Transverse colon (tissue), 3 donors: ENCODE measurements around the gene SMARCA2.

ENCODE experiments used
- EP300 ChIP-seq: sonication (generic); formaldehyde crosslinking; IDR thresholded peaks from one replicate; pipeline ENCODE4 v1.6.1; 2017; ENCODE audit warnings: antibody characterized with exemption, low read depth
- TF ChIP-seq, protein P1 (sequence below), 5 experiments: fragments of 200-600 bp in 3 of 5; fragments of 450-650 bp in 2 of 5; sonication (generic) in 3 of 5; IDR thresholded peaks; 1 replicate in 2 of 5; 2 replicates in 3 of 5; pipeline ENCODE4 v1.5.1; 2016 to 2017; ENCODE audit warnings: antibody characterized with exemption in 5 of 5, inconsistent platforms in 3 of 5, mild to moderate bottlenecking in 2 of 5, moderate library complexity in 1 of 5

DNA sequence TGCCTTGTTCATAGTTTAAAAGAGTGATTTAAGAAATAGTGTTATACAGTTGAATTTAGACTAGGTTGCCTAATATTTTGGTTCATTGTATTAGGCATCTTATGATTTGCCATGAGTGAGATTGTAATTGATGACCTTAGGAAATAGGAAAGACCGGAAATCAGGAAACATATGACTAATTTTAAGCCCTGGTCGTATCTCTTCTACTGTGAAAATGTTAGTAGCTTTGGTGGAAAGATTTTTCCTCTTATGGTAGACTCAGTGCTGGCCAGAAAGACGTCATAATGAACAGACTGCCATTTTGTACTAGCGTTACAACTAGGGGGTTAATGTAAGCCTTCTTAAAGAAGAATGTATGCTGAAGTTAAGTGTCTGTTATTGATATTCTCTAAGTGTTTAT is 21.7 kb downstream of the SMARCA2 start:
- no peak for TF ChIP-seq EP300
- TF ChIP-seq, protein P1, sequence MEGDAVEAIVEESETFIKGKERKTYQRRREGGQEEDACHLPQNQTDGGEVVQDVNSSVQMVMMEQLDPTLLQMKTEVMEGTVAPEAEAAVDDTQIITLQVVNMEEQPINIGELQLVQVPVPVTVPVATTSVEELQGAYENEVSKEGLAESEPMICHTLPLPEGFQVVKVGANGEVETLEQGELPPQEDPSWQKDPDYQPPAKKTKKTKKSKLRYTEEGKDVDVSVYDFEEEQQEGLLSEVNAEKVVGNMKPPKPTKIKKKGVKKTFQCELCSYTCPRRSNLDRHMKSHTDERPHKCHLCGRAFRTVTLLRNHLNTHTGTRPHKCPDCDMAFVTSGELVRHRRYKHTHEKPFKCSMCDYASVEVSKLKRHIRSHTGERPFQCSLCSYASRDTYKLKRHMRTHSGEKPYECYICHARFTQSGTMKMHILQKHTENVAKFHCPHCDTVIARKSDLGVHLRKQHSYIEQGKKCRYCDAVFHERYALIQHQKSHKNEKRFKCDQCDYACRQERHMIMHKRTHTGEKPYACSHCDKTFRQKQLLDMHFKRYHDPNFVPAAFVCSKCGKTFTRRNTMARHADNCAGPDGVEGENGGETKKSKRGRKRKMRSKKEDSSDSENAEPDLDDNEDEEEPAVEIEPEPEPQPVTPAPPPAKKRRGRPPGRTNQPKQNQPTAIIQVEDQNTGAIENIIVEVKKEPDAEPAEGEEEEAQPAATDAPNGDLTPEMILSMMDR (IDR thresholded peaks at IDR 0.05), result no peak
